HFFc6 (cell line): Measurements from ENCODE around the gene FBXW12. TPM values are rescaled to one million over a fixed set of nuclear protein-coding genes. Genes with fewer than 3 reads are reported as not detected.

Experiments used
- DNase-seq: peaks from one replicate; pipeline ENCODE4 v3.0.0-alpha.2; 2018
- H3K27ac Mint-ChIP-seq: 2 replicates; pipeline ENCODE4 v1.8.0; 2020; ENCODE audit warnings: mild to moderate bottlenecking, mixed read lengths
- H3K27me3 Mint-ChIP-seq: 2 replicates; pipeline ENCODE4 v1.8.0; 2021; ENCODE audit warnings: mild to moderate bottlenecking, moderate library complexity, mixed read lengths; ENCODE audit not compliant: insufficient read depth
- H3K36me3 Mint-ChIP-seq: 2 replicates; pipeline ENCODE4 v1.8.0; 2021; ENCODE audit warnings: low read depth, mixed read lengths
- H3K4me1 Mint-ChIP-seq: 2 replicates; pipeline ENCODE4 v1.8.0; 2020; ENCODE audit warnings: low read depth, mixed read lengths
- H3K4me3 Mint-ChIP-seq: 2 replicates; pipeline ENCODE4 v1.8.0; 2020; ENCODE audit warnings: mild to moderate bottlenecking, moderate library complexity, mixed read lengths
- H3K9me3 Mint-ChIP-seq: 2 replicates; pipeline ENCODE4 v1.8.0; 2020; ENCODE audit warnings: mild to moderate bottlenecking, mixed read lengths
- CTCF ChIP-seq: fragments of 200-600 bp; sonication (generic); IDR thresholded peaks from 2 replicates; pipeline ENCODE4 v1.5.0; 2021; ENCODE audit warnings: antibody characterized with exemption, mild to moderate bottlenecking
- total RNA-seq, 6 experiments: library from RNA; stranded (reverse); fragmentation: NEBNext Ultra II Directional; extraction: Animal tissue kit (Norgen Biotek cat#: 25700); gene quantifications; 2 replicates in 1 of 6; 3 replicates in 5 of 6; pipeline ENCODE4 v1.2.3, GENCODE V29; 2021

The FBXW12 gene
- total RNA-seq, 6 experiments from 2014 or later, result not detected

- H3K27ac Mint-ChIP-seq, result no peak overlapping the region
- H3K9me3 Mint-ChIP-seq, result no peaks in the 10 kb centered on the region
- peaks cover 46% of the 10 kb centered on the region for H3K4me1 Mint-ChIP-seq
- DNase-seq, result peak; percentile 78
- no peak overlapping the region for H3K4me3 Mint-ChIP-seq
- peaks cover 14% of the 10 kb centered on the region for H3K36me3 Mint-ChIP-seq
- TF ChIP-seq CTCF, result peak; percentile 100
- H3K27me3 Mint-ChIP-seq, result no peaks in the 10 kb centered on the region
These were observed 63.9 kb downstream of the FBXW12 start for GRCh38 chr3:48435774-48436476.

GRCh38 chr3:48436477-48436787, 64.4 kb downstream of the FBXW12 start:
- no peak for DNase-seq
- H3K4me1 Mint-ChIP-seq, result peaks cover 47% of the 10 kb centered on the region
- H3K36me3 Mint-ChIP-seq, result peaks cover 16% of the 10 kb centered on the region
- no peak for TF ChIP-seq CTCF
- no peak overlapping the region for H3K4me3 Mint-ChIP-seq
- H3K9me3 Mint-ChIP-seq, result no peaks in the 10 kb centered on the region
- H3K27ac Mint-ChIP-seq, result no peak overlapping the region
- H3K27me3 Mint-ChIP-seq, result no peaks in the 10 kb centered on the region

- Mint-ChIP-seq H3K27ac (no peak overlapping the region), H3K27me3 (no peaks in the 10 kb centered on the region)
These were observed 64.8 kb downstream of the FBXW12 start for GRCh38 chr3:48436855-48437254.

GRCh38 chr3:48437812-48438211, 65.8 kb downstream of the FBXW12 start:
- Mint-ChIP-seq H3K36me3 (peaks cover 18% of the 10 kb centered on the region; the same call in 1 of the 2 replicates), H3K27ac (no peak overlapping the region), H3K27me3 (no peaks in the 10 kb centered on the region), H3K9me3 (no peaks in the 10 kb centered on the region), H3K4me3 (no peak overlapping the region), H3K4me1 (peaks cover 42% of the 10 kb centered on the region)
- TF ChIP-seq CTCF, result no peak
- no peak for DNase-seq

More at GRCh38 chr3:48436855-48437254, 64.8 kb downstream of the FBXW12 start:
- H3K4me1 Mint-ChIP-seq, result peaks cover 48% of the 10 kb centered on the region
- H3K9me3 Mint-ChIP-seq, result no peaks in the 10 kb centered on the region
- no peak for DNase-seq
- TF ChIP-seq CTCF, result no peak
- H3K36me3 Mint-ChIP-seq, result peaks cover 16% of the 10 kb centered on the region
- H3K4me3 Mint-ChIP-seq, result no peak overlapping the region

- peaks cover 18% of the 10 kb centered on the region; the same call in 1 of the 2 replicates for H3K36me3 Mint-ChIP-seq
- no peaks in the 10 kb centered on the region for H3K9me3 Mint-ChIP-seq
- peak within 1 kb of the TSS; percentile 78 for H3K27ac Mint-ChIP-seq
- H3K4me1 Mint-ChIP-seq, result peaks cover 23% of the 10 kb centered on the region
- 0 out of 2 replicates have a peak, but pooled peaks have one; percentile 16 for TF ChIP-seq CTCF
- H3K27me3 Mint-ChIP-seq, result no peaks in the 10 kb centered on the region; the same call in 1 of the 2 replicates
- DNase-seq, result peak; percentile 93
- peak within 1 kb of the TSS; percentile 98 for H3K4me3 Mint-ChIP-seq
These were observed 68.0 kb downstream of the FBXW12 start, which contains the start of the genes CCDC51 and TMA7 for GRCh38 chr3:48439820-48440589. CCDC51 (minus strand) TSS chr3:48440119; CDS start chr3:48435128, 4,991 bp downstream. TMA7 (plus strand) TSS chr3:48440257; CDS start chr3:48440297, 40 bp downstream.
